ENCODE results near the gene ALCAM. TPM values are rescaled to one million over a fixed set of nuclear protein-coding genes. Genes with fewer than 3 reads are reported as not detected.

ALCAM gene
- total and polyA plus RNA-seq, 2 of the 8 experiments (the other 6 are each of a cell fraction or from before 2014, with no cell fraction given), result 10.8 to 33.0 TPM

DNA sequence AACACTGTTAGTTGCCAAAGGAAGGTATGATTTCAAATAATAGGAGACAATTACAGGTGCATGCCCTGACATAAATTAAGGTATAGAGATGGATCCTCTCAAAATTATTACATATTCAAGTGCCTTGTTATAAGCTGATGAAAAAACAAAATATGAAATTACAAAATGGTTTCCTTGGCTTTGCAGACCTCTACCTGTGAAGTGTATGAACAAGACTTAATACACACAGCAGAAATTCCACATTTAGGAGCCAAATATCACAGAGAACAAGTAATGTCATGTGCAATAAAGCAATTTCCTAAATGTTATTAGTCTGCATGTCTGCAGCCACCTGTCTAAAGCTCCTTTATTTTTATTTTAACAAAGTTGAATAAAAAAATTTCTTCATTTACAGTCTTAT is 151.5 kb downstream of the ALCAM start (continued):
- TF ChIP-seq CHD7 (IDR thresholded peaks at IDR 0.05; ENCODE audit: insufficient replicate concordance, low read length), result no peak

Measured in H1 (cell line).